GM18861 (cell line): ENCODE results near the gene DGAT2.
A peak's percentile ranks its signal among the peaks of the same experiment; 100 is the strongest.
"Not testable (repeated sequence)": the region's sequence is repeated elsewhere in the genome, so short reads cannot be mapped to it uniquely, and the experiment has no call there.

Experiments used
- ATAC-seq: cut with Tn5 transposase; IDR thresholded peaks from one replicate; pipeline ENCODE4 v1.9.1; 2021; ENCODE audit not compliant: unreplicated experiment

The DGAT2 gene

DNA sequence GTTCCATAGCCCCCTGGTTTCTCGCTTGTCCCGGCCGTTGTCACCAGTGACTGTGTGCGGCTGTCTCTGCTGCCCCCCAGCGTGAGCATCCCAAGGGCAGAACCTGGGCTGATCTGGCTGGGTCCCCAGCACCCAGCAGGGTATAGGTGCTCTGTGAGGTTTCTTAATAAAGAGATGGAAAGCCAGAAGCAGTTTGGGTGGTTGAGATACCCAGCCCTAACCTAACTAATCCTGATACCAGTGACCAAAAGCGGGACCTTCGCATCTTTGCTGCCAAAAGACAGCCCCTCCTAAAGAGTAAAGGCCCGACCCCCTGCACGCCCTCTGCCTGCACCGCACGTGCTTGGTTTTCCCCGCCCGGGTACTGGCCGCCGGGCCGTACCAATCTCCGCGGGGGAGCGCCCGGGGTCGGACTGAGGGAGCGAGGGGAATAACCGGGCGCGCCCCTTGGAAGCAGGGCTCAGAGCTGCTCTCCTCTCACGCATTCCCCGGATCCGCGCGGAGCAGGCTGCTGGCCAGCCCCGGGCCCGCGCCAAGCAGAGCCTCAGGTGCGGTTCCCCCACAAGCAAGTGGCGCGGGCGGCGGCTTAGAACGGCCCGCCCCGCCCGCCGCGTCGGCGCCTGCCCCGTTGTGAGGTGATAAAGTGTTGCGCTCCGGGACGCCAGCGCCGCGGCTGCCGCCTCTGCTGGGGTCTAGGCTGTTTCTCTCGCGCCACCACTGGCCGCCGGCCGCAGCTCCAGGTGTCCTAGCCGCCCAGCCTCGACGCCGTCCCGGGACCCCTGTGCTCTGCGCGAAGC lies at the start of gene DGAT2:
DGAT2 (plus strand) TSS at position 667 of the 797 bp plus-strand sequence. CDS start 214 bp downstream, outside the sequence.
- ATAC-seq: peak; percentile 51

DNA sequence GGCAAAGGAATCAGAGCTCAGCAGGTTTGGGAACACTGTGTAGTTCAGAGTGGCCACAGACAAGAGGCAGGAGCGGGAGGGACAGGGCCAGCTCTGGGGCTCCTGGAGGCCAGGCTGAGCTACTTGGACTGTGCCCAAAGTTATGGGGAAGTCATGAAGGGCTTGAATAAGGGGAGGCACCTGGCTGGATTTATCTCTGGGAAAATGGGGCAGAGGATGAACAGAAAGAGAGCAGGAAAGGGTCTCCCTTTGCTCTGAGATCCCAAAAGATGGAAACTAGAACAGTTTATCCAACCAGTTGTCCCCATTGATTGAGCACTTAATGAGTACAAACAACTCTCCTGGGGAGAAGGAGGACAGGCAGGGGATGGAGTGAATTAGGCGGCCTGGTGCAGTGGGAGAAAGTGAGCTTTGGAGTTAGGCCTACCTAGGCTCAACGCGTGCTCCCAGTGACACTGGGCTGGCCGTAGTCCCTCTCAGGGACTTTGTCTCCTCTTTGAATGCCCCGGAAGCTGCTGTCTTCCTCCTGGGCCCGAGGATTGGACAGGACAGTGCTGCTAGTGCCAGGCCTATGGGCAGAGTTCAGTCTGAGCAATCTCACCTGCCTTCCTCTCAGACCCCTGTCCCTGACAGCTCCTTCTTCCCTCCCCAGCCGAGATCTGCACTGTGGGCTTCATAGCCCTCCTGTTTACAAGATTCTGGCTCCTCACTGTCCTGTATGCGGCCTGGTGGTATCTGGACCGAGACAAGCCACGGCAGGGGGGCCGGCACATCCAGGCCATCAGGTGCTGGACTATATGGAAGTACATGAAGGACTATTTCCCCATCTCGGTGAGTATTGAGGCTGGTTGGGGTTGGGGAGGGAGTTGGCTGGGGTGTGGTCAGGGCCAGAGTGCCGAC lies 49.0 kb upstream of the DGAT2 start:
- no peak for ATAC-seq

DNA sequence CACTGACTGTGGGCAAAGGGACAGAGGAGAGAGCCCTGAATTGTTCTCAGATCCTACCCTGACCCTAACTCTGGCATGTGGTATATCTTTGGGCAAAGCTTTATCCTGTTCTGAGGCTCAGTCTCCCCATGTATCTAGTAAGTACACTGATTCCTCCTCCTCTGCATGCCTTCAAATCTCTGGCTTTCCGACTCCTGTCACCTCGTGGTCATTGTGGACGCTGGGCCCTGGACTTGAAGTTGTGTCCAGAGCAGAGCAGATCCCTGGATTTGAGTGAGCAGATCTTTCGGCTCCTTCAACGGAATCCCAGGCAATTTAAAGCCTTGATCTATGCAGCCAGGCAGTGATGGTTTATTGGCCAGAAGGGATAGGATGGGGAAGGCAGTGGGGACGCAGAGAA lies 47.9 kb upstream of the DGAT2 start:
- ATAC-seq: no peak

GRCh38 chr11:75721852-75722668 lies 46.5 kb upstream of the DGAT2 start:
- no peak for ATAC-seq

- ATAC-seq: no peak
These were observed 45.9 kb upstream of the DGAT2 start for GRCh38 chr11:75722669-75723042.

DNA sequence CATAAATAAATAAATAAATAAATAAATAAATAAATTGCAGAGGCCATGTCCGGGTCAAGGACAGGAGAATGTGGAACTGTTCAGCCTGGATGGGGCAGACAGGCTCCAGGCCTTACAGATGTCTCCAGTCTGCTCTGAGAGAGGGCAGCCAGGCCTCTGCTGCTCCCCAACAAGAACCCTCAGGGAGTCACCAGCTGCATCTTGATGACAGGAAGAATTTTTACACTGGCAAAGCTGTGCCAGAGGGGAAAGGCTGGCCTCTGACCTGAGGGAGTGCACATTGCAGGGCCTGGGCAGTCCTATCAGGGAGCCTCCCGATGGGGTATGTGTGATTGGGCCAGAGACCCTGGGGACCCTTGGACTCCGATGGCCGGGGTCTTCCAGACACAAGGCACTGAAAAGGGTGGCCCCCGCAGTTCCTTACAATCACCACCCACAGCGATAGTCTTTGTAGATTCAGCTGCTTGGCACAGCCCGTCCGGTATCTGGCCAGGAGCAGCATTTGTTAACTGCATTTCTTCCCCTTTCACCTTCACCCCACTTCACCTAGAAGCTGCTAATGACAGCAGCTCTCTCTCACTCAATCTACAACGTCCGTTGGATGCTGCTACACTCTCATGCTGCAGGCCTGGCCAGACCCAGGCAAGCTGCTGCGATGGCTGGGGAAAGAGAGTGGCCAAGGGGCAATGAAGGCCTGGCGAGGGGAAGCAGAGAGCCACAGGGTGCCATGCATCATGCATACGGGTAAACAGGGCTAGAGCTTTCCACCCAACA lies 42.8 kb upstream of the DGAT2 start:
- ATAC-seq: no peak

- ATAC-seq: no peak
These were observed 39.6 kb upstream of the DGAT2 start for GRCh38 chr11:75728992-75729391.

DNA sequence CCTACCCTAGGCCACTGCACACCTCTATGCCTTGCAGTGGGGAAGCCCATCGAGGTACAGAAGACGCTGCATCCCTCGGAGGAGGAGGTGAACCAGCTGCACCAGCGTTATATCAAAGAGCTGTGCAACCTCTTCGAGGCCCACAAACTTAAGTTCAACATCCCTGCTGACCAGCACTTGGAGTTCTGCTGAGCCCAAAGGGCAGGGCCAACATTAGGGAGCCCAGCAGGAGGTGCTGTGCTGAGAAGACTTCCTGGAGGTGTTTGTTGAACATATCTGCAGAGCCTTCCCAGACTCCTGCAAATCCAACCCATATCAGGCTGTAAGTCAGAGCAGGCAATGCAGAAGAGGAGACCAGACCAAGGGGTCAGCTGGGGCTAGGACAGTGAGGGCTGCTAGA lies 37.5 kb upstream of the DGAT2 start:
- ATAC-seq: no peak

DNA sequence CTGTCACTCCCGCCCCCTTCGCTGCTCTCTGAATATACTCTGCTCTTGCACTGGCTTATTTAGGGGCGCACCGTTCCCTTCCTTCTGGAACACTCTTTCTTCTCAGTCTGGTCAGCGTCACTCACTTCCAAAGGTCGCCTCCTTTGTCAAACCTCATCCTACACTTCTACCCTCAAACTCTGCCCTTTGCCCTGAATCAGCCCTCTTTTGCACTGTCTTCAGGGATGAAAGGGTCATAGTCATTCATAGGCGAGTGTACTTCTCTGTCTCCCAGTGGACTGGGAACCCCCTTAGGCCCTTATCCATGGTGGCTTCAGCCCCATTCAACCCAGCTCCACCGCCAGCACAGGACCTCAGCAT lies 35.5 kb upstream of the DGAT2 start:
- no peak for ATAC-seq

- no peak for ATAC-seq
These were observed 35.0 kb upstream of the DGAT2 start for GRCh38 chr11:75733431-75734107.

GRCh38 chr11:75734491-75735180 lies 33.9 kb upstream of the DGAT2 start:
- no peak for ATAC-seq

GRCh38 chr11:75735181-75735845 lies 33.3 kb upstream of the DGAT2 start:
- no peak for ATAC-seq

- ATAC-seq: no peak
These were observed 31.3 kb upstream of the DGAT2 start for GRCh38 chr11:75737314-75737713.

GRCh38 chr11:75740681-75741080 lies 27.9 kb upstream of the DGAT2 start:
- ATAC-seq: no peak

- not testable (repeated sequence) for ATAC-seq
These were observed 25.4 kb upstream of the DGAT2 start for GRCh38 chr11:75743159-75743558.

GRCh38 chr11:75743711-75744563 lies 24.6 kb upstream of the DGAT2 start:
- no peak for ATAC-seq

DNA sequence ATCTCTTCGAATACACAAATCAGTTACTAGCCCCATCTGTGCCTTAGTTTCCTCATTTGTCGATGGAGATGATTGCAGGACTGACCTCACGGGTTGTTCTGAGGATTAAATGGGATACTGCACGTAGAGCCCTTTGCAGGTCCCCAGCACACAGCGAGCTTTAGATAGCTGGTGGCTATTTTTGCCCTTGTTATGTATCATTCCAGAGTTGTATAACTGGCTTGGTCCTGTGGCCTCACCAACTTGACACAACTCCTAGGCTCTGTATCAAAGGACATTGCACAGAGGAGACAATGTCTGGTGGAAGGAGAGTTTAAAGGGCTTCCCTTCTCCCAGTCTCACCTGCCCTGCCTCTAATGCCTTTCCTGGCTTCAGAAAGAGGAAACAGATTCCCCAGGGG lies 22.8 kb upstream of the DGAT2 start:
- ATAC-seq: no peak

GRCh38 chr11:75748729-75749273 lies 19.8 kb upstream of the DGAT2 start:
- not testable (repeated sequence) for ATAC-seq
